Measurements from ENCODE around the gene KRTAP17-1.

The KRTAP17-1 gene

GRCh38 chr17:41334385-41335305 lies 19.1 kb upstream of the KRTAP17-1 start:
- Mint-ChIP-seq H3K27ac (no peak overlapping the region), H3K4me3 (no peak overlapping the region), H3K27me3 (ENCODE audit: low read depth, poor library complexity) (peaks cover 10% of the 10 kb centered on the region), H3K36me3 (ENCODE audit: low read depth) (no peaks in the 10 kb centered on the region), H3K9me3 (no peaks in the 10 kb centered on the region), H3K4me1 (peaks cover 8% of the 10 kb centered on the region)
- TF ChIP-seq, protein P1, sequence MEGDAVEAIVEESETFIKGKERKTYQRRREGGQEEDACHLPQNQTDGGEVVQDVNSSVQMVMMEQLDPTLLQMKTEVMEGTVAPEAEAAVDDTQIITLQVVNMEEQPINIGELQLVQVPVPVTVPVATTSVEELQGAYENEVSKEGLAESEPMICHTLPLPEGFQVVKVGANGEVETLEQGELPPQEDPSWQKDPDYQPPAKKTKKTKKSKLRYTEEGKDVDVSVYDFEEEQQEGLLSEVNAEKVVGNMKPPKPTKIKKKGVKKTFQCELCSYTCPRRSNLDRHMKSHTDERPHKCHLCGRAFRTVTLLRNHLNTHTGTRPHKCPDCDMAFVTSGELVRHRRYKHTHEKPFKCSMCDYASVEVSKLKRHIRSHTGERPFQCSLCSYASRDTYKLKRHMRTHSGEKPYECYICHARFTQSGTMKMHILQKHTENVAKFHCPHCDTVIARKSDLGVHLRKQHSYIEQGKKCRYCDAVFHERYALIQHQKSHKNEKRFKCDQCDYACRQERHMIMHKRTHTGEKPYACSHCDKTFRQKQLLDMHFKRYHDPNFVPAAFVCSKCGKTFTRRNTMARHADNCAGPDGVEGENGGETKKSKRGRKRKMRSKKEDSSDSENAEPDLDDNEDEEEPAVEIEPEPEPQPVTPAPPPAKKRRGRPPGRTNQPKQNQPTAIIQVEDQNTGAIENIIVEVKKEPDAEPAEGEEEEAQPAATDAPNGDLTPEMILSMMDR (IDR thresholded peaks at IDR 0.05) = no peak
- no peak for DNase-seq

DNA sequence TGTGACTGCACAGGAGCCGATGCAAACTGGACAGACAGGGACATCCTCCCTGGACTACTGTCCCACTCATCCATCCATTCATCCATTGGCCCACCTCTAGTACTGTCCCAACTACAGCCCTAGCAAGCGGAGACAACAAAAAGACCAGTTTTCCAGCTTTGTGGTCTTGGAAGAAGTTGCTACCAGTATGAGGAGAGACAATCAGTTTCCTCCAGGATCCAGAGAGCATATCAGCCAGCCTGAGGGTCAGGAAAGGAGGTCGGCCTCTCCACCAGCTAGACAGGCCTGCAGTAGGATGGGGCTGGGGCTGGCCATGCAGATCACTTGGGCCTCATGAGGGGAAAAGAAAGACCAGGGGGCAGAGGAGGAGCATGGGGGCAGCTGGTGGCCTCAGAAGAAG lies 18.3 kb upstream of the KRTAP17-1 start:
- Mint-ChIP-seq H3K27ac (no peak overlapping the region), H3K4me1 (peaks cover 8% of the 10 kb centered on the region), H3K4me3 (no peak overlapping the region), H3K36me3 (ENCODE audit: low read depth) (no peaks in the 10 kb centered on the region), H3K9me3 (no peaks in the 10 kb centered on the region), H3K27me3 (ENCODE audit: low read depth, poor library complexity) (peaks cover 10% of the 10 kb centered on the region)
- TF ChIP-seq, protein P1 (IDR thresholded peaks at IDR 0.05) = no peak
- DNase-seq = no peak

DNA sequence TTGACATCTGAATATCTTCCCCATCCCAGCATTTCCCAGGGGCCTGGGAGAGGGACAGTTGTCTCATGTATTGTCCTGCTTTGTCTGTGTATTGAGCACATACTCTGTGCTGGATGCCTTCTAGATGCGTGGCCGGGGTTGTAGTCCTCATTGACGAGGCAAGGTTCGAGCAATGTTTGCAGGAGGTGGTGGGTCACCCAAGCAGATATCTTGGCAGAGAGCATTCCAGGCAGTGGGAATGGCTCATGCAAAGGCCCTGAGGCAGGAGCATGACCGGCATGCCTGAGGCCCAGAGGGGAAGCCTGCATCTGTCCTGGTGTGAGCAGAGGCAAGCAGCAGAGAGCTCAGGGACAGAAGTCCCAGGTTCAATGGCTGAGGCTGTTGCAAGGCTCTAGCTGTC lies 17.6 kb upstream of the KRTAP17-1 start:
- peaks cover 10% of the 10 kb centered on the region for H3K27me3 Mint-ChIP-seq (ENCODE audit: low read depth, poor library complexity)
- TF ChIP-seq, protein P1 (IDR thresholded peaks at IDR 0.05) = no peak
- H3K4me3 Mint-ChIP-seq = no peak overlapping the region
- H3K36me3 Mint-ChIP-seq (ENCODE audit: low read depth) = no peaks in the 10 kb centered on the region
- H3K27ac Mint-ChIP-seq = no peak overlapping the region
- peaks cover 8% of the 10 kb centered on the region for H3K4me1 Mint-ChIP-seq
- DNase-seq = no peak
- H3K9me3 Mint-ChIP-seq = no peaks in the 10 kb centered on the region

DNA sequence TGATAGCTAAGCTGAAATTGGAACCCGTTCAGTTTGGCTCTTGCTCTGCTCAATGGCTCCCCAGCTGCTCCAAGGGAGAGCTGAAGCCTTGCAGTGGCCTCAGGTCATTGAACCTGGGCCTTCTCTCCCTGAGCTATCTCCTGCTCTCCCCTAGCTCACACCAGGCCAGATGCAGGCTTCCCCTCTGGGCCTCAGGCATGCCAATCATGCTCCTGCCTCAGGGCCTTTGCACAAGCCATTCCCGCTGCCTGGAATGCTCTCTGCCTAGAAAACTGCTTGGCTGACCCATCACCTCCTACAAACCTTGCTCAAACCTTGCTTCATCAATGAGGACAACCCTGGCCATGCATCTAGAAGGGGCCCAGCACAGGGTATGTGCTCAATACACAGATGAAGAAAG lies 16.7 kb upstream of the KRTAP17-1 start:
- Mint-ChIP-seq H3K9me3 (no peaks in the 10 kb centered on the region), H3K27ac (no peak overlapping the region), H3K4me3 (no peak overlapping the region), H3K27me3 (ENCODE audit: low read depth, poor library complexity) (peaks cover 10% of the 10 kb centered on the region), H3K36me3 (ENCODE audit: low read depth) (no peaks in the 10 kb centered on the region), H3K4me1 (peaks cover 8% of the 10 kb centered on the region)
- no peak for DNase-seq
- TF ChIP-seq, protein P1 (IDR thresholded peaks at IDR 0.05) = no peak

GRCh38 chr17:41331606-41332005 lies 16.1 kb upstream of the KRTAP17-1 start:
- TF ChIP-seq, protein P1 (IDR thresholded peaks at IDR 0.05) = no peak
- Mint-ChIP-seq H3K9me3 (no peaks in the 10 kb centered on the region), H3K4me1 (peaks cover 8% of the 10 kb centered on the region), H3K27ac (no peak overlapping the region), H3K27me3 (ENCODE audit: low read depth, poor library complexity) (peaks cover 10% of the 10 kb centered on the region), H3K36me3 (ENCODE audit: low read depth) (no peaks in the 10 kb centered on the region), H3K4me3 (no peak overlapping the region)
- no peak for DNase-seq
